H9 (cell line): ENCODE results near the gene SREBF2. TPM values are rescaled to one million over a fixed set of nuclear protein-coding genes. Genes with fewer than 3 reads are reported as not detected.

Experiments
- DNase-seq: peaks from one replicate; pipeline ENCODE4 v3.0.0-alpha.2; 2017
- H2AFZ ChIP-seq: one replicate; pipeline ENCODE4 v1.6.1; 2013; ENCODE audit warnings: mild to moderate bottlenecking, low read length, control low read depth, moderate library complexity
- H2AK5ac ChIP-seq: 2 replicates; pipeline ENCODE4 v1.6.1; 2013; ENCODE audit warnings: low read length, control low read depth, mixed read lengths; ENCODE audit not compliant: insufficient read length
- H2BK120ac ChIP-seq: one replicate; pipeline ENCODE4 v1.6.1; 2013; ENCODE audit warnings: low read depth, mild to moderate bottlenecking, low read length, control low read depth, inconsistent platforms; ENCODE audit not compliant: poor library complexity, severe bottlenecking
- H2BK12ac ChIP-seq: 2 replicates; pipeline ENCODE4 v1.6.1; 2013; ENCODE audit warnings: low read length, control low read depth, mixed read lengths, low read depth; ENCODE audit not compliant: insufficient read length
- H2BK15ac ChIP-seq: 2 replicates; pipeline ENCODE4 v1.6.1; 2013; ENCODE audit warnings: low read depth, low read length, control low read depth
- H2BK20ac ChIP-seq: one replicate; pipeline ENCODE4 v1.6.1; 2013; ENCODE audit warnings: low read depth, mild to moderate bottlenecking, low read length, control low read depth, inconsistent platforms; ENCODE audit not compliant: poor library complexity, severe bottlenecking
- H2BK5ac ChIP-seq: 2 replicates; pipeline ENCODE4 v1.6.1; 2013; ENCODE audit warnings: low read length, control low read depth, mixed read lengths; ENCODE audit not compliant: insufficient read length
- H3K14ac ChIP-seq: 2 replicates; pipeline ENCODE4 v1.6.1; 2013; ENCODE audit warnings: low read length, control low read depth; ENCODE audit not compliant: insufficient read depth
- H3K18ac ChIP-seq: 2 replicates; pipeline ENCODE4 v1.6.1; 2013; ENCODE audit warnings: low read depth, mild to moderate bottlenecking, mixed read lengths, low read length, control low read depth; ENCODE audit not compliant: insufficient read length
- H3K23ac ChIP-seq: 2 replicates; pipeline ENCODE4 v1.6.1; 2013; ENCODE audit warnings: low read length, control low read depth, mixed read lengths, low read depth; ENCODE audit not compliant: insufficient read length
- H3K23me2 ChIP-seq: 2 replicates; pipeline ENCODE4 v1.6.1; 2013; ENCODE audit warnings: low read depth, mild to moderate bottlenecking, mixed read lengths, low read length, control low read depth; ENCODE audit not compliant: insufficient read length, poor library complexity, severe bottlenecking
- H3K27ac ChIP-seq: 2 replicates; pipeline ENCODE4 v1.5.1; 2013; ENCODE audit warnings: low read length, control low read depth, mixed read lengths, low read depth; ENCODE audit not compliant: insufficient read length
- H3K27me3 ChIP-seq: 2 replicates; pipeline ENCODE4 v1.6.1; 2013; ENCODE audit warnings: low read length, control low read depth, inconsistent platforms; ENCODE audit not compliant: insufficient read depth
- H3K4ac ChIP-seq: 2 replicates; pipeline ENCODE4 v1.6.1; 2013; ENCODE audit warnings: low read depth, mild to moderate bottlenecking, control low read depth, inconsistent platforms, low read length, moderate library complexity
- H3K4me1 ChIP-seq: 2 replicates; pipeline ENCODE4 v1.6.1; 2013; ENCODE audit warnings: low read length, control low read depth, inconsistent platforms; ENCODE audit not compliant: insufficient read depth
- H3K4me2 ChIP-seq: 2 replicates; pipeline ENCODE4 v1.6.1; 2013; ENCODE audit warnings: low read length, control low read depth, mixed read lengths; ENCODE audit not compliant: insufficient read length, insufficient read depth
- H3K56ac ChIP-seq: 2 replicates; pipeline ENCODE4 v1.6.1; 2013; ENCODE audit warnings: low read depth, mild to moderate bottlenecking, mixed read lengths, low read length, control low read depth; ENCODE audit not compliant: insufficient read length
- H3K79me1 ChIP-seq: 2 replicates; pipeline ENCODE4 v1.6.1; 2013; ENCODE audit warnings: low read depth, mild to moderate bottlenecking, moderate library complexity, low read length, control low read depth, inconsistent platforms; ENCODE audit not compliant: insufficient read depth, poor library complexity, severe bottlenecking
- H3K79me2 ChIP-seq: 2 replicates; pipeline ENCODE4 v1.6.1; 2013; ENCODE audit warnings: low read length, control low read depth, inconsistent platforms; ENCODE audit not compliant: insufficient read depth
- H3K9ac ChIP-seq: 2 replicates; pipeline ENCODE4 v1.6.1; 2013; ENCODE audit warnings: low read length, control low read depth, mixed read lengths; ENCODE audit not compliant: insufficient read length; ENCODE audit errors: extremely low read depth
- H3K9me3 ChIP-seq: one replicate; pipeline ENCODE4 v1.6.1; 2013; ENCODE audit warnings: low read depth, low read length, inconsistent platforms; ENCODE audit not compliant: control insufficient read depth
- H3T11ph ChIP-seq: one replicate; pipeline ENCODE4 v1.6.1; 2013; ENCODE audit warnings: mild to moderate bottlenecking, low read length, control low read depth, inconsistent platforms
- H4K20me1 ChIP-seq: one replicate; pipeline ENCODE4 v1.6.1; 2013; ENCODE audit not compliant: control insufficient read depth, insufficient read length, insufficient read depth
- H4K5ac ChIP-seq: 2 replicates; pipeline ENCODE4 v1.6.1; 2013; ENCODE audit warnings: low read depth, mild to moderate bottlenecking, mixed read lengths, low read length, control low read depth; ENCODE audit not compliant: insufficient read length
- H4K8ac ChIP-seq: replicated peaks from 2 replicates; pipeline ENCODE4 v1.6.1; 2013; ENCODE audit warnings: low read length, control low read depth, mixed read lengths, low read depth; ENCODE audit not compliant: insufficient read length
- H4K91ac ChIP-seq: 2 replicates; pipeline ENCODE4 v1.6.1; 2013; ENCODE audit warnings: low read depth, mild to moderate bottlenecking, moderate library complexity, mixed read lengths, low read length, control low read depth; ENCODE audit not compliant: insufficient read length
- H3K27ac Mint-ChIP-seq, 3 experiments: 2 replicates in 2 of 3; 3 replicates in 1 of 3; pipeline ENCODE4 v1.8.0; 2020 to 2021; ENCODE audit warnings: mixed read lengths in 3 of 3, mild to moderate bottlenecking in 1 of 3, moderate library complexity in 1 of 3
- H3K27me3 Mint-ChIP-seq: 2 replicates; pipeline ENCODE4 v1.8.0; 2021; ENCODE audit warnings: low read depth, mild to moderate bottlenecking, moderate library complexity, mixed read lengths
- H3K36me3 Mint-ChIP-seq, 3 experiments: 2 replicates in 2 of 3; 3 replicates in 1 of 3; pipeline ENCODE4 v1.8.0; 2020 to 2021; ENCODE audit warnings: low read depth in 3 of 3, mixed read lengths in 3 of 3; ENCODE audit not compliant: insufficient read depth in 1 of 3
- H3K4me1 Mint-ChIP-seq, 2 experiments: 2 replicates each; pipeline ENCODE4 v1.8.0; 2020; ENCODE audit warnings: mixed read lengths in 2 of 2
- H3K4me3 Mint-ChIP-seq, 2 experiments: 2 replicates in 1 of 2; 3 replicates in 1 of 2; pipeline ENCODE4 v1.8.0; 2020 to 2021; ENCODE audit warnings: mild to moderate bottlenecking in 2 of 2, mixed read lengths in 2 of 2, moderate library complexity in 1 of 2
- H3K9me3 Mint-ChIP-seq, 2 experiments: 2 replicates in 1 of 2; 3 replicates in 1 of 2; pipeline ENCODE4 v1.8.0; 2020; ENCODE audit warnings: mild to moderate bottlenecking in 2 of 2, mixed read lengths in 2 of 2, moderate library complexity in 1 of 2
- WGBS: extraction: QIAGEN DNeasy Blood & Tissue Kit; methylation state at CpG from one replicate; pipeline ENCODE4 v1.1.7; 2013; ENCODE audit warnings: missing lambda C conversion rate, low lambda C conversion rate, mixed read lengths; ENCODE audit not compliant: insufficient read length; ENCODE audit errors: extremely low coverage; 5-methylcytosine and 5-hydroxymethylcytosine counted together
- total RNA-seq: library from RNA; stranded (reverse); gene quantifications from 2 replicates; pipeline ENCODE4 v1.2.1, GENCODE V29; 2021
- TF ChIP-seq, protein P1 (sequence below): fragments of 200-600 bp; sonication (generic); conservative IDR thresholded peaks from 3 replicates; pipeline ENCODE4 v1.8.0; 2021; ENCODE audit warnings: antibody characterized with exemption, mild to moderate bottlenecking

Gene SREBF2
- total RNA-seq, 1 experiment from 2014 or later: 146 TPM

DNA sequence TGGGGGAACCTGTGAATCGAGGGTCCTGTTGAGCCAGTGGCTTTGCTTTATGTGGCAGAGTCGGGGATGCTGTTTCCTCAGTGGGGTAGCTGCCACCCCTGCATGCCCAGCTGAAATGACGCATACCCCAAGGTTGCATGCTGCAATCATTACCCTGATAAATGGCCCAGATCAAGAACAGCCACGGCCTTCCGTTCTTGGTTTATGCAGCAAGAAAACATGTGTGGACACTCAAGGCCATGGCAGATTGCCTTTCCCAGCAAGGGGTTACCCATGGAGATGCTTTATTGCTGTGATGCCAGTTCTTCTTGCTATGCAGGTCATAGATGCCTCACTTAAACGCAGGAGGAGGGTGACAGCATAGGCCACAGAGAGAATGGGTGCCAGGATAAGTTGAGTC is 14.3 kb upstream of the SREBF2 start:
- Mint-ChIP-seq H3K4me1 (peaks cover 4 to 11% of the 10 kb centered on the region in 2 experiments), H3K27me3 (no peaks in the 10 kb centered on the region; the same call in 1 of the 2 replicates), H3K27ac (no peak overlapping the region; a peak in 1 of 7 replicates), H3K9me3 (no peaks in the 10 kb centered on the region), H3K36me3 (peaks cover 9 to 52% (median 30%) of the 10 kb centered on the region in 3 experiments), H3K4me3 (no peak overlapping the region)
- TF ChIP-seq, protein P1, sequence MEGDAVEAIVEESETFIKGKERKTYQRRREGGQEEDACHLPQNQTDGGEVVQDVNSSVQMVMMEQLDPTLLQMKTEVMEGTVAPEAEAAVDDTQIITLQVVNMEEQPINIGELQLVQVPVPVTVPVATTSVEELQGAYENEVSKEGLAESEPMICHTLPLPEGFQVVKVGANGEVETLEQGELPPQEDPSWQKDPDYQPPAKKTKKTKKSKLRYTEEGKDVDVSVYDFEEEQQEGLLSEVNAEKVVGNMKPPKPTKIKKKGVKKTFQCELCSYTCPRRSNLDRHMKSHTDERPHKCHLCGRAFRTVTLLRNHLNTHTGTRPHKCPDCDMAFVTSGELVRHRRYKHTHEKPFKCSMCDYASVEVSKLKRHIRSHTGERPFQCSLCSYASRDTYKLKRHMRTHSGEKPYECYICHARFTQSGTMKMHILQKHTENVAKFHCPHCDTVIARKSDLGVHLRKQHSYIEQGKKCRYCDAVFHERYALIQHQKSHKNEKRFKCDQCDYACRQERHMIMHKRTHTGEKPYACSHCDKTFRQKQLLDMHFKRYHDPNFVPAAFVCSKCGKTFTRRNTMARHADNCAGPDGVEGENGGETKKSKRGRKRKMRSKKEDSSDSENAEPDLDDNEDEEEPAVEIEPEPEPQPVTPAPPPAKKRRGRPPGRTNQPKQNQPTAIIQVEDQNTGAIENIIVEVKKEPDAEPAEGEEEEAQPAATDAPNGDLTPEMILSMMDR: no peak
- no peak overlapping the region for H3K4me2 ChIP-seq
- no CpG with 5 or more reads among the region's 6 CpGs for WGBS
- no peak overlapping the region for H3K9ac ChIP-seq
- H2BK20ac ChIP-seq: no peak overlapping the region
- H3K79me1 ChIP-seq: no peaks in the 10 kb centered on the region
- no peak overlapping the region for H4K91ac ChIP-seq
- H3K14ac ChIP-seq: no peak overlapping the region
- no peaks in the 10 kb centered on the region for H3K9me3 ChIP-seq
- H2AFZ ChIP-seq: no peak overlapping the region
- H4K20me1 ChIP-seq: no peaks in the 10 kb centered on the region
- H3K4me1 ChIP-seq: peaks cover 2% of the 10 kb centered on the region; the same call in 1 of the 2 replicates
- H2BK5ac ChIP-seq: no peak overlapping the region
- H2BK15ac ChIP-seq: no peak overlapping the region
- H3K23ac ChIP-seq: no peak overlapping the region
- no peak overlapping the region for H2AK5ac ChIP-seq
- no peak overlapping the region for H3K56ac ChIP-seq
- H3K23me2 ChIP-seq: no peaks in the 10 kb centered on the region
- no peaks in the 10 kb centered on the region for H3K79me2 ChIP-seq
- no peaks in the 10 kb centered on the region for H3K27me3 ChIP-seq
- no peak overlapping the region for H3K4ac ChIP-seq
- H3K27ac ChIP-seq: no peak overlapping the region
- no peak for DNase-seq
- H4K5ac ChIP-seq: no peak overlapping the region
- H4K8ac ChIP-seq: no peak overlapping the region
- no peak overlapping the region for H2BK12ac ChIP-seq
- H2BK120ac ChIP-seq: no peak overlapping the region
- H3K18ac ChIP-seq: no peak overlapping the region
- no peak overlapping the region for H3T11ph ChIP-seq
